Ovary (tissue), 3 donors: ENCODE measurements around the gene ASIC2.

ENCODE experiments used
- CTCF ChIP-seq, 3 donors: fragments of 450-650 bp in 2 of 3; fragments of 200-600 bp in 1 of 3; IDR thresholded peaks; one replicate each; pipeline versions ENCODE4 v1.5.1 to v1.8.0; 2016 to 2022; ENCODE audit warnings: antibody characterized with exemption in 3 of 3, mild to moderate bottlenecking in 1 of 3
- EP300 ChIP-seq: sonication (generic); formaldehyde crosslinking; IDR thresholded peaks from one replicate; pipeline ENCODE4 v1.6.1; 2017; ENCODE audit warnings: antibody characterized with exemption
- POLR2A ChIP-seq: fragments of 450-650 bp; IDR thresholded peaks from one replicate; pipeline ENCODE4 v1.6.1; 2017; ENCODE audit warnings: antibody characterized with exemption, mild to moderate bottlenecking, moderate library complexity
- donor health status: DM: no; HTN: no; CAD: no.

GRCh38 chr17:33261820-33262219 lies 31.3 kb downstream of the ASIC2 start:
- TF ChIP-seq CTCF (IDR thresholded peaks at IDR 0.05) (no peak), EP300 (no peak), POLR2A (no peak)
